GM23338 (cell line): ENCODE results near the gene UBTD1. TPM values are rescaled to one million over a fixed set of nuclear protein-coding genes. Genes with fewer than 3 reads are reported as not detected.

Experiments used
- ATAC-seq: fragments of 200-7000 bp; cut with Tn5 transposase; 3 replicates; pipeline ENCODE4 v1.9.1; 2020
- DNase-seq: peaks from one replicate; pipeline ENCODE4 v3.0.0-alpha.2; 2015; ENCODE audit warnings: low spot score
- H2AFZ ChIP-seq: fragments of 200-600 bp; sonication (generic); 2 replicates; pipeline ENCODE4 v1.8.0; 2016; ENCODE audit warnings: antibody characterized with exemption, mild to moderate bottlenecking, moderate library complexity
- H3F3A ChIP-seq: fragments of 200-600 bp; sonication (generic); replicated peaks from 2 replicates; pipeline ENCODE4 v1.8.0; 2017; ENCODE audit warnings: antibody characterized with exemption, mixed run types, low read depth
- H3K27ac ChIP-seq: fragments of 200-600 bp; sonication (generic); 2 replicates; pipeline ENCODE4 v1.6.1; 2016; ENCODE audit warnings: low read depth
- H3K27me3 ChIP-seq: fragments of 200-600 bp; sonication (generic); 2 replicates; pipeline ENCODE4 v1.8.0; 2016; ENCODE audit warnings: mild to moderate bottlenecking, mixed run types, moderate library complexity; ENCODE audit not compliant: insufficient read depth
- H3K36me3 ChIP-seq: fragments of 200-600 bp; sonication (generic); 2 replicates; pipeline ENCODE4 v1.8.0; 2016; ENCODE audit warnings: mild to moderate bottlenecking; ENCODE audit not compliant: insufficient read depth
- H3K4me1 ChIP-seq: fragments of 200-600 bp; sonication (generic); 2 replicates; pipeline ENCODE4 v1.8.0; 2016; ENCODE audit warnings: mild to moderate bottlenecking, moderate library complexity; ENCODE audit not compliant: insufficient read depth
- H3K4me2 ChIP-seq: fragments of 200-600 bp; sonication (generic); 2 replicates; pipeline ENCODE4 v1.7.1; 2017; ENCODE audit warnings: mixed run types
- H3K4me3 ChIP-seq: fragments of 200-600 bp; sonication (generic); 2 replicates; pipeline ENCODE4 v1.6.1; 2016; ENCODE audit warnings: mixed run types
- H3K79me2 ChIP-seq: fragments of 200-600 bp; sonication (generic); replicated peaks from 2 replicates; pipeline ENCODE4 v1.8.0; 2017; ENCODE audit warnings: mild to moderate bottlenecking; ENCODE audit not compliant: insufficient read depth
- H3K9me2 ChIP-seq: fragments of 200-600 bp; sonication (generic); 2 replicates; pipeline ENCODE4 v1.8.0; 2017; ENCODE audit not compliant: insufficient read depth
- H4K20me1 ChIP-seq: fragments of 200-600 bp; sonication (generic); replicated peaks from 2 replicates; pipeline ENCODE4 v1.8.0; 2017; ENCODE audit warnings: mild to moderate bottlenecking; ENCODE audit not compliant: insufficient read depth
- H3K27ac Mint-ChIP-seq: 2 replicates; pipeline ENCODE4 v1.8.0; 2020; ENCODE audit warnings: inconsistent platforms, mild to moderate bottlenecking, moderate library complexity, mixed read lengths
- H3K27me3 Mint-ChIP-seq: 3 replicates; pipeline ENCODE4 v1.8.0; 2022; ENCODE audit warnings: low read depth, mild to moderate bottlenecking, moderate library complexity, mixed read lengths, inconsistent platforms; ENCODE audit not compliant: insufficient read depth, poor library complexity
- H3K36me3 Mint-ChIP-seq: 3 replicates; pipeline ENCODE4 v1.8.0; 2021; ENCODE audit warnings: low read depth, mild to moderate bottlenecking, inconsistent platforms, moderate library complexity, mixed read lengths
- H3K4me1 Mint-ChIP-seq: 3 replicates; pipeline ENCODE4 v1.8.0; 2020; ENCODE audit warnings: mild to moderate bottlenecking, inconsistent platforms, mixed read lengths
- H3K4me3 Mint-ChIP-seq: 3 replicates; pipeline ENCODE4 v1.8.0; 2021; ENCODE audit warnings: moderate library complexity, mild to moderate bottlenecking, inconsistent platforms, mixed read lengths
- H3K9me3 Mint-ChIP-seq: 3 replicates; pipeline ENCODE4 v1.8.0; 2020; ENCODE audit warnings: moderate library complexity, mild to moderate bottlenecking, inconsistent platforms, mixed read lengths
- CREB1 ChIP-seq: fragments of 250-450 bp; sonication (Bioruptor Pico); IDR thresholded peaks from 2 replicates; pipeline ENCODE4 v1.5.0; 2020; ENCODE audit warnings: low read depth, mild to moderate bottlenecking, moderate library complexity
- EZH2 ChIP-seq: fragments of 200-600 bp; sonication (generic); IDR thresholded peaks from one replicate; pipeline ENCODE4 v1.8.0; 2017; ENCODE audit warnings: antibody characterized with exemption, mild to moderate bottlenecking, low read depth; ENCODE audit not compliant: unreplicated experiment
- EZH2phosphoT487 ChIP-seq: fragments of 200-600 bp; sonication (generic); IDR thresholded peaks from one replicate; pipeline ENCODE4 v1.8.1; 2018; ENCODE audit warnings: antibody characterized with exemption; ENCODE audit not compliant: unreplicated experiment
- JUNB ChIP-seq: IDR thresholded peaks from one replicate; pipeline ENCODE4 v1.6.1; 2016; ENCODE audit warnings: antibody characterized with exemption; ENCODE audit not compliant: unreplicated experiment
- NANOG ChIP-seq: IDR thresholded peaks from 2 replicates; pipeline ENCODE4 v1.6.1; 2016; ENCODE audit warnings: antibody characterized with exemption, borderline replicate concordance
- POLR2AphosphoS5 ChIP-seq: IDR thresholded peaks from 2 replicates; pipeline ENCODE4 v1.6.1; 2016; ENCODE audit warnings: antibody characterized with exemption, low read depth
- STAT1 ChIP-seq: IDR thresholded peaks from one replicate; pipeline ENCODE4 v1.6.1; 2016; ENCODE audit warnings: antibody characterized with exemption; ENCODE audit not compliant: unreplicated experiment
- ZNF114 ChIP-seq: fragments of 250-450 bp; sonication (Bioruptor Pico); IDR thresholded peaks from 2 replicates; pipeline ENCODE4 v1.5.0; 2020; ENCODE audit warnings: mild to moderate bottlenecking, moderate library complexity
- ZNF331 ChIP-seq: fragments of 250-450 bp; sonication (Bioruptor Pico); IDR thresholded peaks from 2 replicates; pipeline ENCODE4 v1.5.0; 2020; ENCODE audit warnings: low read depth, mild to moderate bottlenecking, moderate library complexity
- ZNF462 ChIP-seq: fragments of 250-450 bp; sonication (Bioruptor Pico); IDR thresholded peaks from 2 replicates; pipeline ENCODE4 v1.5.0; 2020; ENCODE audit warnings: mild to moderate bottlenecking, moderate library complexity
- polyA plus RNA-seq: library from polyadenylated mRNA; unstranded; fragments of >200 nt; fragmentation: Nextera tagmentation; extraction: Ambion mirVana; gene quantifications from 2 replicates; pipeline ENCODE4 v1.2.1, GENCODE V29; 2016
- total RNA-seq: library from RNA; depleted of rRNA; stranded (reverse); fragments of >200 nt; shearing (Covaris generic); gene quantifications from 2 replicates; pipeline ENCODE4 v1.2.3, GENCODE V29; 2014
- TF ChIP-seq, protein P1 (sequence below), 2 experiments: fragments of 200-600 bp in 1 of 2; sonication (generic) in 1 of 2; conservative IDR thresholded peaks; 2 replicates each; pipeline versions ENCODE4 v1.5.1 to v1.6.1; 2016 to 2017; ENCODE audit warnings: antibody characterized with exemption in 2 of 2, low read depth in 2 of 2, mild to moderate bottlenecking in 2 of 2, moderate library complexity in 1 of 2
- TF ChIP-seq, protein P2 (sequence below): IDR thresholded peaks from 2 replicates; pipeline ENCODE4 v1.6.1; 2016; ENCODE audit warnings: antibody characterized with exemption
- TF ChIP-seq, protein P3 (sequence below): IDR thresholded peaks from one replicate; pipeline ENCODE4 v1.6.1; 2018; ENCODE audit warnings: antibody characterized with exemption; ENCODE audit not compliant: unreplicated experiment

Gene UBTD1
- total and polyA plus RNA-seq, 2 experiments from 2014 or later, result 17.3 to 29.0 TPM

DNA sequence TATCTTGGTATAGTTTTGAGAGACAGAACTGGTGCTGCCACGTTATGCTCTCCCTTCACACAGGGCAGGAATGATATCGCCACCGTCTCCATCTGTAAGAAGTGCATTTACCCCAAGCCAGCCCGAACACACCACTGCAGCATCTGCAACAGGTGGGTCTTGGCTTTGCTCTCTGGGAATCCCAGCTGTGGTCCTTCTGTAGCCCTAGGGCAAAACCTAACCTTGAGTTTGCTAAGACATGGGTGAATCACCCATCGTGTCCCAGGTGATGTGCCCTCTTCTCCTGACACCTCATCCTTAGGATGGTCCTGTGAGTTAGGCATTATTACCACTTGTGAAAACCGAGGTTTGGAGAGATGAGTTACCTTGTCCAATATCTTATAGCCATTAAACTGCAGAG is 46.4 kb upstream of the UBTD1 start:
- Histone ChIP-seq H3K4me2 (no peak overlapping the region), H3K79me2 (peaks cover 46% of the 10 kb centered on the region), H3K4me3 (no peak overlapping the region), H2AFZ (no peak overlapping the region), H3F3A (0 out of 2 replicates have a peak, but pooled peaks cover 10% of the 10 kb centered on the region), H3K27me3 (no peaks in the 10 kb centered on the region), H3K4me1 (peaks cover 3% of the 10 kb centered on the region; the same call in 1 of the 2 replicates), H4K20me1 (peaks cover 29% of the 10 kb centered on the region), H3K27ac (no peak overlapping the region), H3K36me3 (peaks cover 20% of the 10 kb centered on the region; the same call in 1 of the 2 replicates), H3K9me2 (no peaks in the 10 kb centered on the region)
- H3K36me3 Mint-ChIP-seq, result peaks cover 51% of the 10 kb centered on the region
- ATAC-seq (no peak), DNase-seq (no peak)
- H3K9me3 Mint-ChIP-seq, result no peaks in the 10 kb centered on the region
- no peak overlapping the region for H3K4me3 Mint-ChIP-seq
- peaks cover 3% of the 10 kb centered on the region; the same call in 1 of the 3 replicates for H3K4me1 Mint-ChIP-seq
- TF ChIP-seq CREB1, result no peak
- TF ChIP-seq EZH2phosphoT487, result no peak
- TF ChIP-seq EZH2, result no peak
- TF ChIP-seq ZNF114, result no peak
- no peak for TF ChIP-seq ZNF462 (CRISPR knock-in tag)
- TF ChIP-seq NANOG, result no peak
- no peak for TF ChIP-seq JUNB
- no peak for TF ChIP-seq POLR2AphosphoS5
- TF ChIP-seq, protein P1, sequence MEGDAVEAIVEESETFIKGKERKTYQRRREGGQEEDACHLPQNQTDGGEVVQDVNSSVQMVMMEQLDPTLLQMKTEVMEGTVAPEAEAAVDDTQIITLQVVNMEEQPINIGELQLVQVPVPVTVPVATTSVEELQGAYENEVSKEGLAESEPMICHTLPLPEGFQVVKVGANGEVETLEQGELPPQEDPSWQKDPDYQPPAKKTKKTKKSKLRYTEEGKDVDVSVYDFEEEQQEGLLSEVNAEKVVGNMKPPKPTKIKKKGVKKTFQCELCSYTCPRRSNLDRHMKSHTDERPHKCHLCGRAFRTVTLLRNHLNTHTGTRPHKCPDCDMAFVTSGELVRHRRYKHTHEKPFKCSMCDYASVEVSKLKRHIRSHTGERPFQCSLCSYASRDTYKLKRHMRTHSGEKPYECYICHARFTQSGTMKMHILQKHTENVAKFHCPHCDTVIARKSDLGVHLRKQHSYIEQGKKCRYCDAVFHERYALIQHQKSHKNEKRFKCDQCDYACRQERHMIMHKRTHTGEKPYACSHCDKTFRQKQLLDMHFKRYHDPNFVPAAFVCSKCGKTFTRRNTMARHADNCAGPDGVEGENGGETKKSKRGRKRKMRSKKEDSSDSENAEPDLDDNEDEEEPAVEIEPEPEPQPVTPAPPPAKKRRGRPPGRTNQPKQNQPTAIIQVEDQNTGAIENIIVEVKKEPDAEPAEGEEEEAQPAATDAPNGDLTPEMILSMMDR (conservative IDR thresholded peaks at IDR 0.05; ENCODE audit: low read depth in 2 of 2), result no peak
- TF ChIP-seq, protein P2, sequence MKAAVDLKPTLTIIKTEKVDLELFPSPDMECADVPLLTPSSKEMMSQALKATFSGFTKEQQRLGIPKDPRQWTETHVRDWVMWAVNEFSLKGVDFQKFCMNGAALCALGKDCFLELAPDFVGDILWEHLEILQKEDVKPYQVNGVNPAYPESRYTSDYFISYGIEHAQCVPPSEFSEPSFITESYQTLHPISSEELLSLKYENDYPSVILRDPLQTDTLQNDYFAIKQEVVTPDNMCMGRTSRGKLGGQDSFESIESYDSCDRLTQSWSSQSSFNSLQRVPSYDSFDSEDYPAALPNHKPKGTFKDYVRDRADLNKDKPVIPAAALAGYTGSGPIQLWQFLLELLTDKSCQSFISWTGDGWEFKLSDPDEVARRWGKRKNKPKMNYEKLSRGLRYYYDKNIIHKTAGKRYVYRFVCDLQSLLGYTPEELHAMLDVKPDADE, result no peak
- no peak for TF ChIP-seq ZNF331 (CRISPR knock-in tag)
- TF ChIP-seq, protein P3, sequence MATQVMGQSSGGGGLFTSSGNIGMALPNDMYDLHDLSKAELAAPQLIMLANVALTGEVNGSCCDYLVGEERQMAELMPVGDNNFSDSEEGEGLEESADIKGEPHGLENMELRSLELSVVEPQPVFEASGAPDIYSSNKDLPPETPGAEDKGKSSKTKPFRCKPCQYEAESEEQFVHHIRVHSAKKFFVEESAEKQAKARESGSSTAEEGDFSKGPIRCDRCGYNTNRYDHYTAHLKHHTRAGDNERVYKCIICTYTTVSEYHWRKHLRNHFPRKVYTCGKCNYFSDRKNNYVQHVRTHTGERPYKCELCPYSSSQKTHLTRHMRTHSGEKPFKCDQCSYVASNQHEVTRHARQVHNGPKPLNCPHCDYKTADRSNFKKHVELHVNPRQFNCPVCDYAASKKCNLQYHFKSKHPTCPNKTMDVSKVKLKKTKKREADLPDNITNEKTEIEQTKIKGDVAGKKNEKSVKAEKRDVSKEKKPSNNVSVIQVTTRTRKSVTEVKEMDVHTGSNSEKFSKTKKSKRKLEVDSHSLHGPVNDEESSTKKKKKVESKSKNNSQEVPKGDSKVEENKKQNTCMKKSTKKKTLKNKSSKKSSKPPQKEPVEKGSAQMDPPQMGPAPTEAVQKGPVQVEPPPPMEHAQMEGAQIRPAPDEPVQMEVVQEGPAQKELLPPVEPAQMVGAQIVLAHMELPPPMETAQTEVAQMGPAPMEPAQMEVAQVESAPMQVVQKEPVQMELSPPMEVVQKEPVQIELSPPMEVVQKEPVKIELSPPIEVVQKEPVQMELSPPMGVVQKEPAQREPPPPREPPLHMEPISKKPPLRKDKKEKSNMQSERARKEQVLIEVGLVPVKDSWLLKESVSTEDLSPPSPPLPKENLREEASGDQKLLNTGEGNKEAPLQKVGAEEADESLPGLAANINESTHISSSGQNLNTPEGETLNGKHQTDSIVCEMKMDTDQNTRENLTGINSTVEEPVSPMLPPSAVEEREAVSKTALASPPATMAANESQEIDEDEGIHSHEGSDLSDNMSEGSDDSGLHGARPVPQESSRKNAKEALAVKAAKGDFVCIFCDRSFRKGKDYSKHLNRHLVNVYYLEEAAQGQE, result no peak
- TF ChIP-seq STAT1, result no peak
- H3K27ac Mint-ChIP-seq, result no peak overlapping the region
- peaks cover 8% of the 10 kb centered on the region for H3K27me3 Mint-ChIP-seq
